ENCODE data around the gene MYO7B. TPM values are rescaled to one million over a fixed set of nuclear protein-coding genes. Genes with fewer than 3 reads are reported as not detected.

Gene MYO7B
- total RNA-seq, 1 donor from 2014 or later = 5.2 TPM

DNA sequence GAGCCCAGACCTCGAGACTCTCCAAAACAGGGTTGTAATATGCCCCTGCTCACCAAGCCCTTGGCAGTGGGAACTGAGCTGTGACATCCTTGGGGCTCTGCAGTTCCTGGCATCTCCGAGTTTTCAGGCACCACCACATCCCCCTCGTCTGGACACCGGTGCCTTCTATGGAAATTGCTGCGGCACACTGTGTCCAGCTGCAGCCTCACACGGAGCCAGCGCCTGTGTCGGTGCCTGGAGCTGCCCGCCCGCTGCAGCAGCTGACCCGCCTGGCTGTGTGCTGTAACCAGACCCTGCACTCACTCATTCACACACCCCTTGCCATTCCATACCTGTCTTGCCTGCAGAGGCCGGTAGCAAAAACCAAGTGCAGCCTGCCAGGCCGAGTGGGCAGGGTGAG, 21.0 kb upstream of the MYO7B start:
- no peak for ATAC-seq
- TF ChIP-seq, protein P1, sequence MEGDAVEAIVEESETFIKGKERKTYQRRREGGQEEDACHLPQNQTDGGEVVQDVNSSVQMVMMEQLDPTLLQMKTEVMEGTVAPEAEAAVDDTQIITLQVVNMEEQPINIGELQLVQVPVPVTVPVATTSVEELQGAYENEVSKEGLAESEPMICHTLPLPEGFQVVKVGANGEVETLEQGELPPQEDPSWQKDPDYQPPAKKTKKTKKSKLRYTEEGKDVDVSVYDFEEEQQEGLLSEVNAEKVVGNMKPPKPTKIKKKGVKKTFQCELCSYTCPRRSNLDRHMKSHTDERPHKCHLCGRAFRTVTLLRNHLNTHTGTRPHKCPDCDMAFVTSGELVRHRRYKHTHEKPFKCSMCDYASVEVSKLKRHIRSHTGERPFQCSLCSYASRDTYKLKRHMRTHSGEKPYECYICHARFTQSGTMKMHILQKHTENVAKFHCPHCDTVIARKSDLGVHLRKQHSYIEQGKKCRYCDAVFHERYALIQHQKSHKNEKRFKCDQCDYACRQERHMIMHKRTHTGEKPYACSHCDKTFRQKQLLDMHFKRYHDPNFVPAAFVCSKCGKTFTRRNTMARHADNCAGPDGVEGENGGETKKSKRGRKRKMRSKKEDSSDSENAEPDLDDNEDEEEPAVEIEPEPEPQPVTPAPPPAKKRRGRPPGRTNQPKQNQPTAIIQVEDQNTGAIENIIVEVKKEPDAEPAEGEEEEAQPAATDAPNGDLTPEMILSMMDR (IDR thresholded peaks at IDR 0.05) = no peak
- H3K27ac ChIP-seq = no peak overlapping the region
- H3K4me3 ChIP-seq = no peak overlapping the region
- no peak for DNase-seq
- peaks cover 41% of the 10 kb centered on the region for H3K4me1 ChIP-seq
- peaks cover 33% of the 10 kb centered on the region for H3K36me3 ChIP-seq
- H3K9me3 ChIP-seq = no peaks in the 10 kb centered on the region
- intact Hi-C loops (cut with DNase I) = no loop called here
- no peaks in the 10 kb centered on the region for H3K27me3 ChIP-seq (ENCODE audit: low read depth)

DNA sequence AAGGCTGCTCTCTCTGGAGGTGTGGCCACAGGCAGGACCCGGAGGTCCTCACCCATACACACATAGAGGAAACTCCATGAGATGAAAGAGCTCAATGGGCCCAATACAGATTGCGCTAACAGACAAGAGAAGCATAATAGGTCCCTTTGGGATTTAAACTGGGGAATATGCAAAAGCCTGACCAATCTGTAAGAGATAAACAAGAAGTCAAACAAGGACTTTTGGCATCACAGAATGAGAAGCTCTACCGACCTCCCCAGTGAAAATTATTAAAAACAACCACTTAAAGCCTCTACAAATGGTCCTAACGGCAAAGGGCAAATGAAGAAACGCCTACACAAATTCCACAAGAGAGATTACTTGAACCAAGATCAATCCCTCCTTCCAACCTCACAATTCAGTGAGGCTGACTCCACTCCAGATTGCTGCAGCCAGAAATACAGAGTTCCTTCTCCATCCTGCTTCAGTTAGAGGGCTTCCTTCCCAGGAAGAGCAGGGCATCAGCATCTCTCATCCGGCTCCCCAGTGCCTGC, 20.0 kb upstream of the MYO7B start:
- H3K36me3 ChIP-seq = peaks cover 39% of the 10 kb centered on the region
- intact Hi-C loops (cut with DNase I) = no loop called here
- DNase-seq (no peak), ATAC-seq (peak; percentile 4 to 26)
- no peaks in the 10 kb centered on the region for H3K27me3 ChIP-seq (ENCODE audit: low read depth)
- H3K9me3 ChIP-seq = no peaks in the 10 kb centered on the region
- H3K27ac ChIP-seq = peak overlapping the region; percentile 76
- H3K4me3 ChIP-seq = no peak overlapping the region
- TF ChIP-seq, protein P1 (IDR thresholded peaks at IDR 0.05) = no peak
- H3K4me1 ChIP-seq = peaks cover 33% of the 10 kb centered on the region

DNA sequence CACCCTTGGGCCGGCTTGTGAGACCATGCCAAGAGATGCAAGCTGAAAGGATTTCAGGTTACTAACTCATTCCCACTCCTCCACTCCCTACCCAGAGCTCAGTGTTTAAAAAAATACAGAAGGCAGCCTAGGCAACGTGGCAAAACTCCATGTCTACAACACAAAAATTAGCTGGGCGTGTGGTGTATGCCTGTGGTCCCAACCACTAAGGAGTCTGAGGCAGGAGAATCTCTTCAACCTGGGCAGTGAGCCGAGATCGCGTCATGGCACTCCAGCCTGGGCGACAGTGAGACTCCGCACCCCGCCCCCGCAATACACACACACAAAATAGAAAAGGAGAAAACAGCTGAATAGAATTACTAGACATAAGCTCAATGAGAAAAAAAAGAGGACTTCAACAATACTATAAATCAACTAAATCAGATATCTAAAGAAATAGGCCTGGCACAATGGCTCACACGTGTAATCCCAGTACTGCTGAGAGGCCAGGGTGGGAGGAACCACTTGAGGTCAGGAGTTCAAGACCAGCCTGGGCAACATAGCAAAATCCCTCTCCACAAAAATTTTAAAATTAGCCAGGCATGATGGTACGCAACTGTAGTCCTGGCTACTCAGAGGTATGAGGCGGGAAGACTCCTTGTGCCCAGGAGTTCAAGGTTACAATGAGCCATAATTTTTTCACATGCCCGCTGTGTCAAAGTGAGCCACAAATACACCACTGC, 19.3 kb upstream of the MYO7B start:
- H3K27me3 ChIP-seq (ENCODE audit: low read depth) = no peaks in the 10 kb centered on the region
- TF ChIP-seq, protein P1 (IDR thresholded peaks at IDR 0.05) = no peak
- H3K27ac ChIP-seq = peak overlapping the region; percentile 76
- H3K4me3 ChIP-seq = no peak overlapping the region
- peaks cover 39% of the 10 kb centered on the region for H3K36me3 ChIP-seq
- intact Hi-C loops (cut with DNase I) = no loop called here
- peak; percentile 95 for ATAC-seq
- DNase-seq = peak; percentile 86
- H3K4me1 ChIP-seq = peaks cover 33% of the 10 kb centered on the region
- no peaks in the 10 kb centered on the region for H3K9me3 ChIP-seq

DNA sequence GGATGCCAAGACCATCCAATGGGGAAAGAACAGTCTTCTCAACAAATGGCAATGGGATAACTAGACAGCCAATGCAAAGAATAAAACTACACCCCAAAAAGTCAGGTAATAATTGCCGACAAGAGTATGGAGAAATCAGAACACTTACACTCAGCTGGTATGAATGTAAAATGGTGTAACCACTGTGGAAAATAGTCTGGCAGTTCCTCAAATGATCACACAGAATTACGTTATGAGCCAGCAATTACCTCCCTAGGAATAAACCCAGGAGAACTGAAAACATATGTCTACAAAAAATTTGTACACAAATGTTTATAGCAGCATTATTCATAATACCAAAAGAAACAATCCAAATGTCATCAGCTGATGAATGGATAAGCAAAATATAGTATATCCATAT, 18.0 kb upstream of the MYO7B start:
- ATAC-seq (no peak), DNase-seq (no peak)
- TF ChIP-seq, protein P1 (IDR thresholded peaks at IDR 0.05) = no peak
- Histone ChIP-seq H3K4me3 (no peak overlapping the region), H3K36me3 (peaks cover 48% of the 10 kb centered on the region), H3K27ac (no peak overlapping the region), H3K27me3 (ENCODE audit: low read depth) (no peaks in the 10 kb centered on the region), H3K4me1 (peaks cover 26% of the 10 kb centered on the region), H3K9me3 (no peaks in the 10 kb centered on the region)
- intact Hi-C loops (cut with DNase I) = no loop called here

DNA sequence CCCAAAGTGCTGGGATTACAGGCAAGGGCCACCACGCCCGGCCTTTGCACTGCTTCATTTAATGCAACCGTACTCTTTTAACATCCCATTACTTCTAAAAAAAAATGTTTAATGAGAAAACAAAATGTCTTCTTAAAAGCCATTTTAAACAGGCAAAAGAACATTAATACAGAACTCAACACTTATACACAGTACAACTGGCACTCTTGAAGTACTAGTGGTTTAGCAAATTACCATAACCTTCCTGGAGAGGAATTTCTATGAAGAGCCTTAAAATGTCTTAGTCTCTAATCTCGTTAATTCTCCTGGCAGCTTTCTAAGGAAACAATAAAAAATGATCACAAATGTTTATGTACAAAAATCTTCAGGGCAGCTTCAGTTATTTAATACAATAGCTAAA, 15.1 kb upstream of the MYO7B start:
- H3K36me3 ChIP-seq = peaks cover 45% of the 10 kb centered on the region
- H3K27me3 ChIP-seq (ENCODE audit: low read depth) = no peaks in the 10 kb centered on the region
- no peak overlapping the region for H3K27ac ChIP-seq
- ATAC-seq = no peak
- intact Hi-C loops (cut with DNase I) = no loop called here
- no peak for DNase-seq
- TF ChIP-seq, protein P1 (IDR thresholded peaks at IDR 0.05) = no peak
- H3K9me3 ChIP-seq = no peaks in the 10 kb centered on the region
- no peak overlapping the region for H3K4me3 ChIP-seq
- H3K4me1 ChIP-seq = peaks cover 24% of the 10 kb centered on the region
